Parathyroid adenoma (tissue), 2 donors: ENCODE measurements around the gene TSPAN5.
A peak's percentile ranks its signal among the peaks of the same experiment; 100 is the strongest.

Experiments used
- H2AFZ ChIP-seq: fragments of 300-600 bp; sonication (generic); one replicate; pipeline ENCODE4 v1.7.0; 2017; ENCODE audit warnings: antibody characterized with exemption, mild to moderate bottlenecking
- H3K27ac ChIP-seq: fragments of 300-600 bp; sonication (generic); one replicate; pipeline ENCODE4 v1.7.0; 2017
- H3K27me3 ChIP-seq: fragments of 300-600 bp; sonication (generic); one replicate; pipeline ENCODE4 v1.7.0; 2017; ENCODE audit warnings: low read length; ENCODE audit not compliant: control insufficient read depth, insufficient read depth
- H3K36me3 ChIP-seq: fragments of 300-600 bp; sonication (generic); one replicate; pipeline ENCODE4 v1.7.0; 2017; ENCODE audit warnings: low read length; ENCODE audit not compliant: control insufficient read depth, insufficient read depth
- H3K4me1 ChIP-seq: fragments of 300-600 bp; sonication (generic); one replicate; pipeline ENCODE4 v1.7.0; 2017; ENCODE audit warnings: control low read depth
- H3K4me2 ChIP-seq: fragments of 300-600 bp; sonication (generic); one replicate; pipeline ENCODE4 v1.7.0; 2017; ENCODE audit warnings: low read length
- H3K4me3 ChIP-seq: fragments of 300-600 bp; sonication (generic); one replicate; pipeline ENCODE4 v1.7.0; 2017; ENCODE audit warnings: low read depth, low read length
- H3K79me2 ChIP-seq: fragments of 300-600 bp; sonication (generic); one replicate; pipeline ENCODE4 v1.7.0; 2017; ENCODE audit warnings: control low read depth
- H3K9ac ChIP-seq: fragments of 300-600 bp; sonication (generic); one replicate; pipeline ENCODE4 v1.7.0; 2017; ENCODE audit warnings: mild to moderate bottlenecking
- H3K9me3 ChIP-seq: fragments of 300-600 bp; sonication (generic); one replicate; pipeline ENCODE4 v1.7.0; 2017; ENCODE audit warnings: low read length; ENCODE audit not compliant: control insufficient read depth
- CTCF ChIP-seq: fragments of 300-600 bp; sonication (generic); IDR thresholded peaks from one replicate; pipeline ENCODE4 v1.7.0; 2017; ENCODE audit warnings: antibody characterized with exemption, mild to moderate bottlenecking
- donor health status: primary hyperparathyroidism.

TSPAN5 gene

GRCh38 chr4:98571161-98571786 is 87.1 kb downstream of the TSPAN5 start:
- TF ChIP-seq CTCF = no peak
- H3K4me1 ChIP-seq = peaks cover 5% of the 10 kb centered on the region
- no peaks in the 10 kb centered on the region for H3K9me3 ChIP-seq
- H3K36me3 ChIP-seq = no peaks in the 10 kb centered on the region
- no peak overlapping the region for H3K9ac ChIP-seq
- H3K27me3 ChIP-seq = no peaks in the 10 kb centered on the region
- no peak overlapping the region for H3K4me2 ChIP-seq
- H3K79me2 ChIP-seq = no peaks in the 10 kb centered on the region
- no peak overlapping the region for H2AFZ ChIP-seq
- no peak overlapping the region for H3K27ac ChIP-seq
- H3K4me3 ChIP-seq = no peak overlapping the region

- Histone ChIP-seq H3K4me3 (no peak overlapping the region), H3K27ac (no peak overlapping the region), H2AFZ (no peak overlapping the region), H3K9ac (no peak overlapping the region), H3K79me2 (no peaks in the 10 kb centered on the region), H3K27me3 (no peaks in the 10 kb centered on the region), H3K9me3 (no peaks in the 10 kb centered on the region), H3K36me3 (no peaks in the 10 kb centered on the region), H3K4me1 (peaks cover 5% of the 10 kb centered on the region), H3K4me2 (no peak overlapping the region)
- no peak for TF ChIP-seq CTCF
Measured at GRCh38 chr4:98570151-98570797, 88.1 kb downstream of the TSPAN5 start.

- Histone ChIP-seq H3K4me1 (peaks cover 5% of the 10 kb centered on the region), H3K27me3 (no peaks in the 10 kb centered on the region), H2AFZ (peak overlapping the region; percentile 28), H3K4me2 (no peak overlapping the region), H3K36me3 (no peaks in the 10 kb centered on the region), H3K4me3 (no peak overlapping the region), H3K79me2 (no peaks in the 10 kb centered on the region), H3K9ac (no peak overlapping the region), H3K9me3 (no peaks in the 10 kb centered on the region), H3K27ac (peak overlapping the region; percentile 39)
- no peak for TF ChIP-seq CTCF
Measured at GRCh38 chr4:98568941-98569663, 89.3 kb downstream of the TSPAN5 start.

GRCh38 chr4:98567611-98568010 is 90.8 kb downstream of the TSPAN5 start:
- Histone ChIP-seq H3K4me2 (no peak overlapping the region), H3K4me1 (peaks cover 5% of the 10 kb centered on the region), H3K36me3 (no peaks in the 10 kb centered on the region), H3K79me2 (no peaks in the 10 kb centered on the region), H3K4me3 (no peak overlapping the region), H3K27ac (no peak overlapping the region), H3K27me3 (no peaks in the 10 kb centered on the region), H2AFZ (no peak overlapping the region), H3K9ac (no peak overlapping the region), H3K9me3 (no peaks in the 10 kb centered on the region)
- TF ChIP-seq CTCF = no peak
